KMS-11 (cell line): ENCODE data around the gene GALNTL6.
A peak's percentile ranks its signal among the peaks of the same experiment; 100 is the strongest.

Experiments used
- H2AFZ ChIP-seq: fragments of 200-600 bp; sonication (generic); 2 replicates; pipeline ENCODE4 v1.6.1; 2016; ENCODE audit warnings: antibody characterized with exemption, mixed run types, low read depth
- H3K27ac ChIP-seq: fragments of 200-600 bp; sonication (generic); 2 replicates; pipeline ENCODE4 v1.6.1; 2016; ENCODE audit warnings: mild to moderate bottlenecking, mixed run types
- H3K27me3 ChIP-seq: fragments of 200-600 bp; sonication (generic); 2 replicates; pipeline ENCODE4 v1.6.1; 2017; ENCODE audit warnings: mild to moderate bottlenecking, low read depth, mixed run types, moderate library complexity; ENCODE audit not compliant: insufficient read depth
- H3K36me3 ChIP-seq: fragments of 200-600 bp; sonication (generic); 2 replicates; pipeline ENCODE4 v1.6.1; 2017; ENCODE audit warnings: mild to moderate bottlenecking, mixed run types; ENCODE audit not compliant: insufficient read depth
- H3K4me1 ChIP-seq: fragments of 200-600 bp; sonication (generic); 2 replicates; pipeline ENCODE4 v1.6.1; 2016; ENCODE audit warnings: mild to moderate bottlenecking, low read depth, mixed run types; ENCODE audit not compliant: poor library complexity, severe bottlenecking
- H3K4me2 ChIP-seq: fragments of 200-600 bp; sonication (generic); 2 replicates; pipeline ENCODE4 v1.7.0; 2016; ENCODE audit warnings: mild to moderate bottlenecking, mixed run types
- H3K4me3 ChIP-seq: fragments of 200-600 bp; sonication (generic); IDR thresholded peaks from 2 replicates; pipeline ENCODE4 v1.6.1; 2017; ENCODE audit warnings: low read depth, low read length, mixed read lengths; ENCODE audit not compliant: insufficient read depth
- H3K79me2 ChIP-seq: fragments of 200-600 bp; sonication (generic); 2 replicates; pipeline ENCODE4 v1.6.1; 2016; ENCODE audit warnings: low read depth, mixed run types; ENCODE audit not compliant: insufficient read depth
- H3K9ac ChIP-seq: fragments of 200-600 bp; sonication (generic); 2 replicates; pipeline ENCODE4 v1.6.1; 2016; ENCODE audit warnings: mild to moderate bottlenecking, mixed run types
- H4K20me1 ChIP-seq: fragments of 200-600 bp; sonication (generic); 2 replicates; pipeline ENCODE4 v1.6.1; 2016; ENCODE audit warnings: mild to moderate bottlenecking, mixed run types; ENCODE audit not compliant: insufficient read depth
- CTCF ChIP-seq: fragments of 200-600 bp; sonication (generic); conservative IDR thresholded peaks from 2 replicates; pipeline ENCODE4 v1.6.1; 2017; ENCODE audit warnings: low read depth, mild to moderate bottlenecking, antibody characterized with exemption, low read length, moderate library complexity, mixed read lengths

Gene GALNTL6

GRCh38 chr4:172736046-172736445 lies 922.8 kb downstream of the GALNTL6 start:
- Histone ChIP-seq H2AFZ (no peak overlapping the region), H3K4me1 (peaks cover 18% of the 10 kb centered on the region), H3K27ac (no peak overlapping the region), H3K9ac (no peak overlapping the region), H3K4me3 (no peak overlapping the region), H3K36me3 (no peaks in the 10 kb centered on the region; the same call in 1 of the 2 replicates), H3K4me2 (no peak overlapping the region), H4K20me1 (no peaks in the 10 kb centered on the region), H3K79me2 (no peaks in the 10 kb centered on the region), H3K27me3 (no peaks in the 10 kb centered on the region)
- TF ChIP-seq CTCF, result no peak

GRCh38 chr4:172740434-172740833 lies 927.2 kb downstream of the GALNTL6 start:
- Histone ChIP-seq H3K27ac (peak overlapping the region; percentile 12; the same call in 1 of the 2 replicates), H3K79me2 (no peaks in the 10 kb centered on the region), H3K4me1 (peaks cover 22% of the 10 kb centered on the region), H3K4me2 (peak overlapping the region; percentile 27), H3K27me3 (no peaks in the 10 kb centered on the region; the same call in 1 of the 2 replicates), H3K4me3 (no peak overlapping the region), H3K9ac (no peak overlapping the region), H2AFZ (no peak overlapping the region), H3K36me3 (no peaks in the 10 kb centered on the region; the same call in 1 of the 2 replicates), H4K20me1 (no peaks in the 10 kb centered on the region)
- no peak for TF ChIP-seq CTCF

GRCh38 chr4:172750910-172751309 lies 937.7 kb downstream of the GALNTL6 start:
- Histone ChIP-seq H3K27me3 (no peaks in the 10 kb centered on the region), H3K4me3 (no peak overlapping the region), H3K36me3 (no peaks in the 10 kb centered on the region), H4K20me1 (no peaks in the 10 kb centered on the region), H3K27ac (peak overlapping the region; percentile 28; the same call in 1 of the 2 replicates), H3K4me1 (peaks cover 34% of the 10 kb centered on the region), H3K9ac (no peak overlapping the region), H2AFZ (no peak overlapping the region), H3K4me2 (peak overlapping the region; percentile 63), H3K79me2 (no peaks in the 10 kb centered on the region)
- no peak for TF ChIP-seq CTCF

GRCh38 chr4:172751550-172751949 lies 938.3 kb downstream of the GALNTL6 start:
- Histone ChIP-seq H3K36me3 (no peaks in the 10 kb centered on the region), H3K4me1 (peaks cover 34% of the 10 kb centered on the region), H3K4me2 (peak overlapping the region; percentile 63), H4K20me1 (no peaks in the 10 kb centered on the region), H3K79me2 (no peaks in the 10 kb centered on the region), H3K27me3 (no peaks in the 10 kb centered on the region), H2AFZ (no peak overlapping the region; the same call in 1 of the 2 replicates), H3K27ac (peak overlapping the region; percentile 28; the same call in 1 of the 2 replicates), H3K4me3 (no peak overlapping the region), H3K9ac (no peak overlapping the region)
- no peak for TF ChIP-seq CTCF
